Measurements from ENCODE around the gene MSRB1. TPM values are rescaled to one million over a fixed set of nuclear protein-coding genes. Genes with fewer than 3 reads are reported as not detected.

Gene MSRB1
- total and polyA plus RNA-seq, 9 of the 15 experiments (the other 6 are each of a cell fraction or from before 2014, with no cell fraction given): 5.4 to 33.7 (median 25.7) TPM

DNA sequence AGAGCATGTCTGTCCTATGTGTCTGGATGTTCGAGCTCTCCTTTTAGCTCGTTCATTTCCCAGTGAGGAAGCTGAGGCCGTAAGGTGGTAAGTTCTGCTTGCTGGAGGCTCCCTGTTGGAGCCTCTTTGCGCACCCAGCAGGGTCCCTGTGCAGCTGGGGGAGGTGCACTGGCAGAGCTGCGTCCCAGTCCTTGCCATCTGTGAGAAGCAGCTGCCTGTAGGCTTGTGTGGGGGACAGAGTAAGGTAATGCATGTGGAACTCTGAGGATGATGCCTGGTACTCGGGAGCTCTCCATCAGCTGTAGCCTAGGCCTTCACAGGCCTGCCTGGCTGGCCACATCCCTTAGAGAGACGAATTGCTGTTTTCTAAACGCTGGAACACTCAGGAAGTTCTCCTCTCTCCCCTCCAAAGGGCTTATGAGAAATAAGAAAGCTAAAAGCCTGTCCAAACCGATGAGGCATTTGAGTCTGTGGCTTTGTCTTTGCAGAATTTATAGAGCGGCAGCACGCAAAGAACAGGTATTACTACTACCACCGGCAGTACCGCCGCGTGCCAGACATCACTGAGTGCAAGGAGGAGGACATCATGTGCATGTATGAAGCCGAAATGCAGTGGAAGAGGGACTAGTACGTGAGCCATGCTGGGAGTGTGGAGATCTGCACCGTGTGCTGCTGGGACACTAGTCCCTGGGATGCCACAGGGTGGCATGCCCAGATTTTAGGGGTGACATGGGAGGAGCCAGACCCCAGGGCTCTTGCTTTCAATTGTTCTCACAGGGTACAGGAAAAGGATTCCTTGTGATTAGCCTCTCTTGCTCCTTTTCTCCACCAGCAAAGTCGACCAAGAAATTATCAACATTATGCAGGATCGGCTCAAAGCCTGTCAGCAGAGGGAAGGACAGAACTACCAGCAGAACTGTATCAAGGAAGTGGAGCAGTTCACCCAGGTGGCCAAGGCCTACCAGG is 17.9 kb upstream of the MSRB1 start (continued):
- TF ChIP-seq SRSF9 (IDR thresholded peaks at IDR 0.05; ENCODE audit: borderline replicate concordance, low read depth, low read length): no peak
- peak; percentile 73; the same call in 1 of the 2 replicates for TF ChIP-seq OTX1 (CRISPR knock-in tag; IDR thresholded peaks at IDR 0.05)
- TF ChIP-seq, protein P1, sequence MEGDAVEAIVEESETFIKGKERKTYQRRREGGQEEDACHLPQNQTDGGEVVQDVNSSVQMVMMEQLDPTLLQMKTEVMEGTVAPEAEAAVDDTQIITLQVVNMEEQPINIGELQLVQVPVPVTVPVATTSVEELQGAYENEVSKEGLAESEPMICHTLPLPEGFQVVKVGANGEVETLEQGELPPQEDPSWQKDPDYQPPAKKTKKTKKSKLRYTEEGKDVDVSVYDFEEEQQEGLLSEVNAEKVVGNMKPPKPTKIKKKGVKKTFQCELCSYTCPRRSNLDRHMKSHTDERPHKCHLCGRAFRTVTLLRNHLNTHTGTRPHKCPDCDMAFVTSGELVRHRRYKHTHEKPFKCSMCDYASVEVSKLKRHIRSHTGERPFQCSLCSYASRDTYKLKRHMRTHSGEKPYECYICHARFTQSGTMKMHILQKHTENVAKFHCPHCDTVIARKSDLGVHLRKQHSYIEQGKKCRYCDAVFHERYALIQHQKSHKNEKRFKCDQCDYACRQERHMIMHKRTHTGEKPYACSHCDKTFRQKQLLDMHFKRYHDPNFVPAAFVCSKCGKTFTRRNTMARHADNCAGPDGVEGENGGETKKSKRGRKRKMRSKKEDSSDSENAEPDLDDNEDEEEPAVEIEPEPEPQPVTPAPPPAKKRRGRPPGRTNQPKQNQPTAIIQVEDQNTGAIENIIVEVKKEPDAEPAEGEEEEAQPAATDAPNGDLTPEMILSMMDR (IDR thresholded peaks at IDR 0.05 in 2 of 3, conservative IDR thresholded peaks at IDR 0.05 in 1 of 3; ENCODE audit: insufficient read depth in 2 of 3, low read depth in 1 of 3, low read length in 3 of 3): no peak

GRCh38 chr16:1959269-1960039 is 16.5 kb upstream of the MSRB1 start, which contains the start of gene NDUFB10:
TSS of gene NDUFB10 (plus strand) at chr16:1959538. CDS start at chr16:1959625, 87 bp downstream.
- in situ Hi-C loops (cut with MboI) (no loop called here), intact Hi-C loops (cut with micrococcal nuclease) (no loop called here)
- Histone ChIP-seq H3K27ac (ENCODE audit: extremely low read depth, low read depth, low read length) (peak within 1 kb of the TSS; percentile 83), H3K9ac (ENCODE audit: insufficient read depth in 1 of 2, low read depth in 2 of 2, low read length in 2 of 2) (peak within 1 kb of the TSS; percentile 75 to 94), H3K4me3 (peak within 1 kb of the TSS; percentile 65), H3K27me3 (ENCODE audit: control insufficient read depth in 2 of 2, insufficient read depth in 2 of 2, low read length in 2 of 2) (no peaks in the 10 kb centered on the region), H3K9me1 (ENCODE audit: control insufficient read depth, insufficient read depth, low read length) (no peaks in the 10 kb centered on the region), H2AFZ (ENCODE audit: low read depth, low read length) (peak within 1 kb of the TSS; percentile 96), H3K79me2 (ENCODE audit: control insufficient read depth, insufficient read depth, low read length) (peaks cover 52% of the 10 kb centered on the region), H3K36me3 (ENCODE audit: control insufficient read depth, insufficient read depth, low read length) (peaks cover 38% of the 10 kb centered on the region), H3K4me2 (ENCODE audit: insufficient read depth, low read length) (peak within 1 kb of the TSS; percentile 100), H3K9me3 (replicated peaks; ENCODE audit: control insufficient read depth, insufficient read depth, low read depth, low read length) (no peaks in the 10 kb centered on the region), H3K4me1 (replicated peaks in 1 of 2; ENCODE audit: control insufficient read depth in 2 of 2, insufficient read depth in 2 of 2, low read length in 2 of 2) (peaks cover 8 to 46% of the 10 kb centered on the region in 2 experiments; a peak in 4 of 5 replicates), H4K20me1 (replicated peaks; ENCODE audit: control insufficient read depth, insufficient read depth, low read length) (peaks cover 35% of the 10 kb centered on the region)
- FAIRE-seq (peak; percentile 81), ATAC-seq (peak; percentile 78), DNase-seq (ENCODE audit: extremely low read depth in 1 of 4, low spot score in 3 of 4) (peak; percentile 87 to 97 (median 90))
- no TSS peak for BruUV-seq (replicated peaks)
- CTCF ChIA-PET (ENCODE audit: low intra/inter-chr PET ratio): interaction anchor here (0.6 kb wide), 1 partner anchor 98 kb away, joined by 3 read pairs; no protein-coding TSS in a partner anchor
- under 1% methylated on average over 62 of the region's 79 CpGs for WGBS (ENCODE audit: insufficient coverage, low coverage, missing lambda C conversion rate)
- POLR2A ChIA-PET: interaction anchor here (1.2 to 3.0 kb wide), 2 partner anchors 9 to 12 kb away, joined by 5 to 13 read pairs; partner anchors contain the start of gene TBL3
- TF ChIP-seq E2F3 (CRISPR knock-in tag; IDR thresholded peaks at IDR 0.05) (peak; percentile 51; the same call in 1 of the 2 replicates), ZNF583 (CRISPR knock-in tag; IDR thresholded peaks at IDR 0.05) (0 out of 2 replicates have a peak, but pooled peaks have one; percentile 54), CTBP1 (IDR thresholded peaks at IDR 0.05; ENCODE audit: borderline replicate concordance) (peak; percentile 84), CBX1 (IDR thresholded peaks at IDR 0.05; ENCODE audit: low read depth) (0 out of 2 replicates have a peak, but pooled peaks have one; percentile 49), RB1 (IDR thresholded peaks at IDR 0.05; ENCODE audit: low read depth) (peak; percentile 98), RBM14 (IDR thresholded peaks at IDR 0.05; ENCODE audit: borderline replicate concordance, insufficient read depth, low read depth, low read length) (no peak), KLF13 (tag; IDR thresholded peaks at IDR 0.05; ENCODE audit: borderline replicate concordance, low read depth) (no peak), CHD2 (IDR thresholded peaks at IDR 0.05; ENCODE audit: low read depth, low read length) (0 out of 2 replicates have a peak, but pooled peaks have one; percentile 6), MAZ (CRISPR knock-in tag; conservative IDR thresholded peaks at IDR 0.05 in 1 of 2, IDR thresholded peaks at IDR 0.05 in 1 of 2) (peak in 1 of 2 experiments; percentile 78; a peak in 3 of 4 replicates), TCF3 (CRISPR knock-in tag; IDR thresholded peaks at IDR 0.05) (peak; percentile 44; the same call in 1 of the 2 replicates), RBM25 (IDR thresholded peaks at IDR 0.05; ENCODE audit: low read depth, low read length, severe bottlenecking) (peak; percentile 61)
